Activated naive CD4-positive, alpha-beta T cell treated with anti-CD3 and anti-CD28 coated beads for 36 hours (primary cell): ENCODE measurements around the gene S100A6. TPM values are rescaled to one million over a fixed set of nuclear protein-coding genes. Genes with fewer than 3 reads are reported as not detected.
"Not testable (repeated sequence)": the region's sequence is repeated elsewhere in the genome, so short reads cannot be mapped to it uniquely, and the experiment has no call there.

ENCODE experiments used
- CTCF ChIA-PET: fragments of 350-600 bp; sonication (Branson Sonifier 250); formaldehyde crosslinking; loops from one replicate; lab custom pipeline; 2021; ENCODE audit warnings: antibody characterized with exemption; lab: Charles Lee
- DNase-seq: peaks from one replicate; pipeline ENCODE4 v3.0.0-alpha.2; 2020
- H3K27ac Mint-ChIP-seq: one replicate; pipeline ENCODE4 v1.8.0; 2021; ENCODE audit warnings: mild to moderate bottlenecking, mixed read lengths
- H3K27me3 Mint-ChIP-seq: one replicate; pipeline ENCODE4 v1.8.0; 2021; ENCODE audit warnings: low read depth, mixed read lengths
- H3K36me3 Mint-ChIP-seq: one replicate; pipeline ENCODE4 v1.8.0; 2021; ENCODE audit warnings: low read depth, mixed read lengths
- H3K4me1 Mint-ChIP-seq: one replicate; pipeline ENCODE4 v1.8.0; 2021; ENCODE audit warnings: low read depth, mixed read lengths
- H3K4me3 Mint-ChIP-seq: one replicate; pipeline ENCODE4 v1.8.0; 2021; ENCODE audit warnings: mild to moderate bottlenecking, moderate library complexity, mixed read lengths
- H3K9me3 Mint-ChIP-seq: one replicate; pipeline ENCODE4 v1.8.0; 2021; ENCODE audit warnings: mixed read lengths
- intact Hi-C: fragments of 100-400 bp; cut with micrococcal nuclease; formaldehyde crosslinking; loops from one replicate; pipeline ENCODE4 v1.15.1; 2023
- total RNA-seq, 2 experiments: library from RNA; stranded (reverse); gene quantifications; one replicate each; pipeline ENCODE4 v1.2.3, GENCODE V29; 2021

S100A6 gene
- total RNA-seq, 2 experiments from 2014 or later = 200 to 204 TPM

- Mint-ChIP-seq H3K27me3 (no peaks in the 10 kb centered on the region), H3K27ac (peak overlapping the region; percentile 96), H3K9me3 (no peaks in the 10 kb centered on the region), H3K36me3 (peaks cover 7% of the 10 kb centered on the region), H3K4me3 (peak overlapping the region; percentile 51), H3K4me1 (peaks cover 56% of the 10 kb centered on the region)
- CTCF ChIA-PET = interaction anchor here (0.6 to 6.4 kb wide), 22 partner anchors 8 to 600 kb away, joined by 3 to 207 read pairs (median 8); partner anchors contain the start of genes CHTOP, S100A2, S100A4 and S100A5
- intact Hi-C loops = loop anchor here (1.0 to 10.0 kb wide), 5 partner anchors 12 to 621 kb away; partner anchors contain the start of genes CREB3L4, NUP210L, S100A4 and SLC39A1
- DNase-seq = no peak
These were observed 2.0 kb downstream of the S100A6 start for GRCh38 chr1:153533689-153534201.

DNA sequence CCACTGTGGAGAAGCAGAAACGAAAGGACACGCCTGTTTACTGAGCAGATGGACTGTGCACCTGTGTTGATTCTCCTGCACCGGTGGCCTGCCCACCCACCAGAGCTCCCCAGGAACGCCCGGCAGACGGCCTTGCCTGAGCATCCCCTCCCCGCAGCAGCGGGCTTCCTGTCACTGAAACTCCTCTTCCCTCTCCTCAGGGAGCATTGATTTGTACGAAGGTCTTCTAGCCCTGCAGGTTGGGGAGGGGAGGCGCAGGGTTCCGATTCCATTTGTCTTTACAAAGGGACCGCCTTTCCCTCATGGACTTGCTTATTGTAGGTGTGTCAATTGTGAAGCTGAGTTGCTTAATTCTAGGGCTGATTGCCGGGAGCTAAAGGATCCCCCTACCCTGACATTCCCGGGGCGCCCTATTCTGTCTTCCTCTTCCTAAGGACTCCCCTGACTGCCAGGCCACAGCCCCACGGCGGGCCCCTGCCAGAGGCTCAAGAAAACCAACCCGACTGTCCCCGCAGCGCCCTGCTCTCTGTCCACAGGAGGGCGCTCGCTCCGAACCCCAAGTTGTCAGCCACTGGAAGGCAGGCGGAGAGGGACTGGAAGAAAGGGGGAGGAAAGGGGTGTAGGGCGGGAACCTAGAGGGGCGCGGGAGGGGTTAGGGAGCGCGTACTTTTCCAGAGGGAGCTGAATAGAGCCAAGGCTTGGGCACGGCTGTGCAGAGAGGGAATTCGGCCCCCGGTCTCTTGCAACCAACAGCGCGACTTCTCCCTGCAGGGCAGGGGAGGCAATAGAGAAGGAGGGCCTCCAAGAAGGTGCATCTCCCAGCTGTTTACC lies 2.8 kb downstream of the S100A6 start:
- peak; percentile 90 for DNase-seq
- H3K36me3 Mint-ChIP-seq = peaks cover 7% of the 10 kb centered on the region
- intact Hi-C loops = loop anchor here (1.0 to 10.0 kb wide), 7 partner anchors 12 to 622 kb away; partner anchors contain the start of genes CREB3L4, NUP210L, S100A4 and SLC39A1
- no peaks in the 10 kb centered on the region for H3K9me3 Mint-ChIP-seq
- peaks cover 54% of the 10 kb centered on the region for H3K4me1 Mint-ChIP-seq
- H3K4me3 Mint-ChIP-seq = peak overlapping the region; percentile 51
- no peaks in the 10 kb centered on the region for H3K27me3 Mint-ChIP-seq
- CTCF ChIA-PET = interaction anchor here (0.6 to 6.4 kb wide), 27 partner anchors 8 to 601 kb away, joined by 3 to 207 read pairs (median 5); partner anchors contain the start of genes CHTOP, S100A2, S100A4 and S100A5
- peak overlapping the region; percentile 96 for H3K27ac Mint-ChIP-seq

DNA sequence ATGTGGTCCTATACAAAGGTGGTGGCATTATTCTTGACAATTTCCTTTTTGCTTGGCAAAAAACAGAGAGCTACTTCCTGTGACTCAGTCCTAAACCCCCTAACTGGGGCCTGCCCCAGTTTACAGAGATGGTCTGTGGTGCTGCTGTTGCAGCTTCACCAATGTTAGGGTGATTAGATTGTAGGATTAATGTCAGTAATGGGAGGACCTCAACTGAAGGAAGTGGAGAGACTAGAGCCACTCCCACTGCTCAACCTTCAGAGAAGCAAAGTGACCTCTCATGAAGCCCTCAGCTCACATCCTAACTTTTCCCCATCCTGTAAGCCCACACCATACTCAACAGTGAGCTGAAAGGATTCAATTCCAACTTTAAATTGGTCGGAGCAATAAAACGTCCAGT lies 3.6 kb downstream of the S100A6 start:
- DNase-seq = peak; percentile 78
- Mint-ChIP-seq H3K4me1 (peaks cover 54% of the 10 kb centered on the region), H3K36me3 (peaks cover 7% of the 10 kb centered on the region), H3K4me3 (peak overlapping the region; percentile 51), H3K27ac (peak overlapping the region; percentile 96), H3K9me3 (no peaks in the 10 kb centered on the region), H3K27me3 (no peaks in the 10 kb centered on the region)
- intact Hi-C loops = loop anchor here (1.0 to 10.0 kb wide), 4 partner anchors 21 to 623 kb away; partner anchors contain the start of genes CREB3L4, NUP210L and SLC39A1
- CTCF ChIA-PET = interaction anchor here (0.6 to 6.4 kb wide), 22 partner anchors 9 to 265 kb away, joined by 3 to 207 read pairs (median 5); partner anchors contain the start of genes CHTOP, ILF2, S100A2 and S100A4

DNA sequence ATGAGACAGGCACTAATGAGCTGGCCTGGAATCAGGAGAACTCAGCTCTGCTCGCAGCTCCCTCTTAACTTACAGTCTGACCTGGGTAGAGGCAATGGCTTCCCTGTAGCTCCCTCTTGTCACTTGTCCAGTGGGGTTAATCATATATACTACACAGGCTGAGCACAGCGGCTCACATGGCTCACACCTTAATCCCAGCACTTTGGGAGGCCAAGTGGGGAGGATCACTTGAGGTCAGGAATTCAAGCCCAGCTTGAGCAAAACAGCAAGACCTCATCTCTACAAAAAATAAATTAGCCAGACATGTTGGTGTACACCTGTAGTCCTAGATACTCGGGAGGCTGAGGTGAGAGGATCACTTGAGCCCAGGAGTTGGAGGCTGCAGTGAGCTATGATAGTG lies 4.2 kb downstream of the S100A6 start:
- H3K27ac Mint-ChIP-seq = peak overlapping the region; percentile 96
- H3K9me3 Mint-ChIP-seq = no peaks in the 10 kb centered on the region
- H3K27me3 Mint-ChIP-seq = no peaks in the 10 kb centered on the region
- intact Hi-C loops = loop anchor here (1.0 to 10.0 kb wide), 4 partner anchors 20 to 623 kb away; partner anchors contain the start of genes CREB3L4, NUP210L and SLC39A1
- CTCF ChIA-PET = interaction anchor here (0.8 to 6.4 kb wide), 15 partner anchors 9 to 265 kb away, joined by 3 to 207 read pairs (median 9); partner anchors contain the start of genes CHTOP, ILF2, S100A2 and S100A4
- H3K36me3 Mint-ChIP-seq = peaks cover 7% of the 10 kb centered on the region
- no peak overlapping the region for H3K4me3 Mint-ChIP-seq
- peaks cover 51% of the 10 kb centered on the region for H3K4me1 Mint-ChIP-seq
- no peak for DNase-seq

DNA sequence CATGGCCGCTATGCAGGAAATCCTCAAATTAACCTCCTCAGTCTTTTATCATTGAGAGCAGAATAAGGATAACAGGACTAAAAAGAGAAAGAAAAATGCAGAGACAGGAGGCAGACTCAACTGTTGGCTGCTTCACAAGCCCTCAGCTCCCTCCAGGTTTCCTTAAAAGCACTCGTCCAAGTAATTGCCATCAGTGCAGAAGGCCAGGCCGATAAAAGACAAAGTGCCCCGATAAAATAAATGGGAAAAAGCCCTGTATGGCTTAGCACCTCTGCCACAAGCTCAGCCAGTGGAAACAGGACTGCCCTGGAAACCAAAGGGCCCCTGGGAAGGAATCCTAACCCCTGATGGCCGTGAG lies 8.1 kb downstream of the S100A6 start:
- Mint-ChIP-seq H3K36me3 (no peaks in the 10 kb centered on the region), H3K9me3 (no peaks in the 10 kb centered on the region), H3K27ac (no peak overlapping the region), H3K4me1 (peaks cover 20% of the 10 kb centered on the region), H3K4me3 (no peak overlapping the region), H3K27me3 (no peaks in the 10 kb centered on the region)
- intact Hi-C loops = no loop called here
- DNase-seq = no peak
- CTCF ChIA-PET = interaction anchor here (0.9 to 1.5 kb wide), 3 partner anchors 16 to 41 kb away, joined by 3 to 5 read pairs (median 4); no protein-coding TSS in a partner anchor

DNA sequence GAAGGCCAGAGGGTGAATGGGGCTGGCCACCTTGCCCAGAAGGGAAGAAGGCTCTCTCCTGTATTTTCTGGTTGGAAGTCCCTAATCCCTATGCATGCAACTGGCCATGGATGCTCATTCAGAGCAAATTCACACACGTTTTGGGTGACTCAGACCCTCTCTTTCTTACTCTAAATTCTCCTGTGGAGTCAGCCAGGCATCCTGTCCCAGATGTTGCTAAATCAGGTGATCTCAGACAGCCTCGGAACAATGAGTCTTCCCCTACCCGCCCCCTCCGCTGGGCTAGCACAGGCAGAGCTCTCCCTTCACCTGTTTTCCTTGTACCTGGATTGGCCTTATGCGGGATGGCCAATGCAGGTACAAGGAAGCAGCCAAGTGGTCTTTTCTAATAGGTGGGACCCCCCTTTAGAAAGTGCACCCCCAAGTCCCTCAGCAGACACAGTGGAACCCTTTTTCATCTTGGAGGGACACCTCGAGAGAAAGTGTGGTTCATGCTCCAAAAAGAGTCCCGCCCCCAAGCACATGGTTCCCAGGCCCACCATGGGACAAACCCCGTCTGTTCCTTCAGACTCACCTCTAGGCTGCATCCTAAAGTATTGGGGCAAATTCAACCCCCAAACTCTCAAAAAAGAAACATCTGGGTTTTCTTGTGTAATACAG lies 8.6 kb downstream of the S100A6 start:
- no peak overlapping the region for H3K4me3 Mint-ChIP-seq
- no peak for DNase-seq
- CTCF ChIA-PET = interaction anchor here (0.9 to 1.0 kb wide), 2 partner anchors 16 to 41 kb away, joined by 4 to 5 read pairs; no protein-coding TSS in a partner anchor
- H3K27ac Mint-ChIP-seq = no peak overlapping the region
- H3K27me3 Mint-ChIP-seq = no peaks in the 10 kb centered on the region
- H3K36me3 Mint-ChIP-seq = no peaks in the 10 kb centered on the region
- H3K9me3 Mint-ChIP-seq = no peaks in the 10 kb centered on the region
- H3K4me1 Mint-ChIP-seq = peaks cover 18% of the 10 kb centered on the region
- intact Hi-C loops = no loop called here

- H3K27ac Mint-ChIP-seq = no peak overlapping the region
- no peak overlapping the region for H3K4me3 Mint-ChIP-seq
- H3K4me1 Mint-ChIP-seq = peaks cover 9% of the 10 kb centered on the region
- no peaks in the 10 kb centered on the region for H3K36me3 Mint-ChIP-seq
- intact Hi-C loops = no loop called here
- no peaks in the 10 kb centered on the region for H3K9me3 Mint-ChIP-seq
- no peaks in the 10 kb centered on the region for H3K27me3 Mint-ChIP-seq
- CTCF ChIA-PET = interaction anchor here (0.9 to 1.5 kb wide), 3 partner anchors 9 to 46 kb away, joined by 3 to 8 read pairs (median 4); partner anchors contain the start of gene S100A6
- DNase-seq = no peak
These were observed 9.7 kb downstream of the S100A6 start for GRCh38 chr1:153526132-153526543.

DNA sequence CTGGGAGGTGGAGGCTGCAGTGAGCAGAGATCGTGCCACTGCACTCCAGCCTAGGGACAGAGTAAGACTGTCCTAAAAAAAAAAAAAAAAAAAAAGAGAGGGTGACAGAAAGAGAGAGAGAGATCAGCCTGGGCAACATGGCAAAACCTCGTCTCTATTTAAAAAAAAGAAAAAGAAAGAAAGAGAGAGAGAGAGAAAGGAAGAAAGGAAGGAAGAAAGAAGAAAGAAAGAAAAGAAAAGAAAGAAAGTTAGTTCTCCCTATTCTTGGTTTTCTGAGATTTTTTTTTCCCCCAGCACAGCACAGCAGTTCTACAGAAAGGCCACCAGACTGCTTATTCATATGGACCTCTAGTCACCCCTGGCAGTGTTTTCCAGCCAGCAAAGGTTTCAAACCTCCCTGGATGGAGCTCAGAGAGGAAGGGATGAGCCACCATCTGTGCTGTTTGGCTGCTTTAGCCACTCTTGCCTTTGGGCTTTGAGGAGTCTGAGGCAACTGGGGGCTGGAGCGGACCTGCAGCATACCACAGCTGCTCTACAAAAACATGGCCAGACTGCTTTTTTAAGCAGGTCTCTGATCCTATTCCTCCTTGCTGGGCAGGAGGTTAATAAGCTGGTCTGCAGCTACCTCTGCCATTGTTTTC lies 10.6 kb downstream of the S100A6 start:
- no peaks in the 10 kb centered on the region for H3K9me3 Mint-ChIP-seq
- no peak for DNase-seq
- CTCF ChIA-PET = interaction anchor here (0.7 to 5.1 kb wide), 8 partner anchors 7 to 47 kb away, joined by 3 to 30 read pairs (median 4); partner anchors contain the start of gene S100A6

DNA sequence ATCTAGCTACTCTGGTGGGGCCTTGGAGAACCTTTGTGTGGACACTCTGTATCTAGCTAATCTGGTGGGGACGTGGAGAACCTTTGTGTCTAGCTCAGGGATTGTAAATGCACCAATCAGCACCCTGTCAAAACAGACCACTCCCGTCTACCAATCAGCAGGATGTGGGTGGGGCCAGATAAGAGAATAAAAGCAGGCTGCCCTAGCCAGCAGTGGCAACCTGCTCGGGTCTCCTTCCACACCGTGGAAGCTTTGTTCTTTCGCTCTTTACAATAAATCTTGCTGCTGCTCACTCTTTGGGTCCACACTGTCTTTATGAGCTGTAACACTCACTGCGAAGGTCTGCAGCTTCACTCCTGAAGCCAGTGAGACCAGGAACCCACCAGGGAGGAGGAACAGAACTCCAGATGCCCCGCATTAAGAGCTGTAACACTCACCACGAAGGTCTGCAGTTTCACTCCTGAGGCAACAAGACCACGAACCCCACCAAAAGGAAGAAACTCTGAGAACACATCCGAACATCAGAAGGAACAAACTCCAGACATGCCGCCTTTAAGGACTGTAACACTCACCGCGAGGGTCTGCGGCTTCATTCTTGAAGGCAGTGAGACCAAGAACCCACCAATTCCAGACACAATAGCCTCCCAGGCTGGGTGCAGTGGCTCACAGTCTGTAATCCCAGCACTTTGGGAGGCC lies 13.3 kb downstream of the S100A6 start:
- H3K36me3 Mint-ChIP-seq, H3K9me3 Mint-ChIP-seq, H3K4me1 Mint-ChIP-seq, DNase-seq, H3K4me3 Mint-ChIP-seq, H3K27me3 Mint-ChIP-seq, intact Hi-C loops: not testable (repeated sequence)
- H3K27ac Mint-ChIP-seq = peak overlapping the region; percentile 32
- CTCF ChIA-PET = interaction anchor here (1.4 to 5.1 kb wide), 2 partner anchors 10 to 11 kb away, joined by 5 to 30 read pairs; no protein-coding TSS in a partner anchor

More for the DNA sequence above, 10.6 kb downstream of the S100A6 start:
- Mint-ChIP-seq H3K27ac (no peak overlapping the region), H3K4me3 (no peak overlapping the region), H3K27me3 (no peaks in the 10 kb centered on the region), H3K36me3 (no peaks in the 10 kb centered on the region), H3K4me1 (peaks cover 2% of the 10 kb centered on the region)
- intact Hi-C loops = no loop called here

- CTCF ChIA-PET = interaction anchor here (1.4 to 5.1 kb wide), 3 partner anchors 10 to 46 kb away, joined by 5 to 30 read pairs (median 10); no protein-coding TSS in a partner anchor
- H3K27ac Mint-ChIP-seq, intact Hi-C loops, H3K27me3 Mint-ChIP-seq, DNase-seq, H3K4me3 Mint-ChIP-seq, H3K4me1 Mint-ChIP-seq, H3K36me3 Mint-ChIP-seq, H3K9me3 Mint-ChIP-seq: not testable (repeated sequence)
These were observed 14.0 kb downstream of the S100A6 start for GRCh38 chr1:153521808-153522207.
